ENCODE results near the gene LAMTOR2. TPM values are rescaled to one million over a fixed set of nuclear protein-coding genes. Genes with fewer than 3 reads are reported as not detected.
"Not testable (repeated sequence)": the region's sequence is repeated elsewhere in the genome, so short reads cannot be mapped to it uniquely, and the experiment has no call there.

The LAMTOR2 gene
- total RNA-seq, 1 experiment from 2014 or later = 60.2 TPM

DNA sequence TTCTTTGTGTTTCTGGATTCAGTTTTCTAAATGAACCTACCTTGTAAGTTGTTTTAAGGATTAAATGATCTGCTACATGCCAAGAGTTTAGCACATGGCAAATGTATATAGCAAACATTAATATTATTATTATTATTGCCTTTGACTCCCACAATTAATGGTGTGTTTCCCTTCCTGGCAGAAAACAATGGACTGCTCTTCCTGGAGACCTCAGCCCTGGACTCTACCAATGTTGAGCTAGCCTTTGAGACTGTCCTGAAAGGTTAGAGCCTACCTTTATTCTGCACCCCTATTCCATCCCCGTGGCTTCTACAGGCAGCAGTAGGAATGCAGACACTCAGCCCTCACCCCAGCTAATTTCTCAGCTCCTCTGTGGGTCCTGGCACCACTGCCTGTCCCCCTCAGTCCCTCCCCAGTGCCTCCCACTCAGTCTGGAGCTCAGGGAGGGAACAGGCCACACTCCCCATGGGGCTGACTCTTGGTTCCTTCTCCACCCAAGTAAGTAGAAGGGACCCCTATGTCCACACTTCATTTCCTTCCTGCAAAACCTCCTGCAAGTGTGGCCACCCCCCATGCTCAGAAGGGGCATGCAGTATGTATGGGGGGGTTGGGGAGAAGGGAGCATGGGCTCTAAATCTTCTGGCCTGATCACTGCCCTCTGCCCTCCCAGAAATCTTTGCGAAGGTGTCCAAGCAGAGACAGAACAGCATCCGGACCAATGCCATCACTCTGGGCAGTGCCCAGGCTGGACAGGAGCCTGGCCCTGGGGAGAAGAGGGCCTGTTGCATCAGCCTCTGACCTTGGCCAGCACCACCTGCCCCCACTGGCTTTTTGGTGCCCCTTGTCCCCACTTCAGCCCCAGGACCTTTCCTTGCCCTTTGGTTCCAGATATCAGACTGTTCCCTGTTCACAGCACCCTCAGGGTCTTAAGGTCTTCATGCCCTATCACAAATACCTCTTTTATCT is 15.2 kb downstream of the LAMTOR2 start (continued):
- TF ChIP-seq ZFX (IDR thresholded peaks at IDR 0.05) = no peak

DNA sequence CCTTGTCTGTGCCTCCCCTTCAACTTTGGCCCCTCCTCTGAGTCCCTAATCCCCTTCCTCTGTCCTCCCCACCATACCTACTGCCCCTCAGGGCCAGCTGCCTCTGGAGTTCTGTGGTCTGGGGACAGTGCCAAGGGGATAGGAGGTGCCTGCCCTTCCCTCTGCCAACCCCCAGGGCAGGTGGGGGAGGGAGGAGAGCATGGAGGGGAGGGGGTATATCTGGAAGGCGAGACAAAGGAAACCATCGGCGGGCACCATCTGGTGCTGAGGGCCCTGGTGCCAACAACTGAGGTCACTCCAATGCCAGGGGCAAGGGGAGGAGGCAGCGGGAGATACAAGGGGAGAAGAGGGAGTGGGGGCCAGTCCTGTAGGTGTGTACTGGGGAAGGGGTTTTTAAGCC is 16.0 kb downstream of the LAMTOR2 start:
- intact Hi-C loops (cut with micrococcal nuclease) = no loop called here
- Histone ChIP-seq H3K4me2 (ENCODE audit: low read length) (no peak overlapping the region), H3K27me3 (ENCODE audit: insufficient read depth, low read length) (no peaks in the 10 kb centered on the region), H3K9ac (ENCODE audit: low read length) (no peak overlapping the region), H3K9me2 (ENCODE audit: insufficient read depth) (no peaks in the 10 kb centered on the region), H3K36me3 (ENCODE audit: control insufficient read depth in 1 of 2, insufficient read depth in 2 of 2, low read length in 2 of 2) (peaks cover 21 to 31% of the 10 kb centered on the region in 2 experiments), H3K4me1 (ENCODE audit: control insufficient read depth in 1 of 2, insufficient read depth in 2 of 2, low read length in 2 of 2) (peaks cover 0 to 14% of the 10 kb centered on the region in 2 experiments; a peak in 2 of 4 replicates), H3K9me3 (ENCODE audit: control insufficient read depth in 1 of 2, insufficient read depth in 1 of 2, low read depth in 1 of 2, low read length in 2 of 2) (no peaks in the 10 kb centered on the region), H3K27ac (ENCODE audit: low read depth, low read length) (no peak overlapping the region), H3K4me3 (replicated peaks in 1 of 2; ENCODE audit: low read depth in 1 of 2, low read length in 2 of 2) (no peak overlapping the region), H4K20me1 (ENCODE audit: insufficient read depth) (no peaks in the 10 kb centered on the region), H2AFZ (ENCODE audit: low read depth, low read length, poor library complexity, severe bottlenecking) (no peak overlapping the region), H3K79me2 (ENCODE audit: insufficient read depth, low read length) (peaks cover 18% of the 10 kb centered on the region; the same call in 1 of the 2 replicates)
- TF ChIP-seq FOSL1 (IDR thresholded peaks at IDR 0.05; ENCODE audit: low read depth) = no peak
- POLR2A ChIA-PET = no interaction called here
- RAD21 ChIA-PET (ENCODE audit: low non-redundant PET in 1 of 2, low total read pairs in 2 of 2, uncharacterized antibody in 2 of 2, unreplicated experiment in 2 of 2) = no interaction called here
- BruUV-seq (replicated peaks) = no TSS peak
- no peak for ATAC-seq
- CTCF ChIA-PET = no interaction called here
- DNase-seq (ENCODE audit: low read depth, low spot score) = no peak

DNA sequence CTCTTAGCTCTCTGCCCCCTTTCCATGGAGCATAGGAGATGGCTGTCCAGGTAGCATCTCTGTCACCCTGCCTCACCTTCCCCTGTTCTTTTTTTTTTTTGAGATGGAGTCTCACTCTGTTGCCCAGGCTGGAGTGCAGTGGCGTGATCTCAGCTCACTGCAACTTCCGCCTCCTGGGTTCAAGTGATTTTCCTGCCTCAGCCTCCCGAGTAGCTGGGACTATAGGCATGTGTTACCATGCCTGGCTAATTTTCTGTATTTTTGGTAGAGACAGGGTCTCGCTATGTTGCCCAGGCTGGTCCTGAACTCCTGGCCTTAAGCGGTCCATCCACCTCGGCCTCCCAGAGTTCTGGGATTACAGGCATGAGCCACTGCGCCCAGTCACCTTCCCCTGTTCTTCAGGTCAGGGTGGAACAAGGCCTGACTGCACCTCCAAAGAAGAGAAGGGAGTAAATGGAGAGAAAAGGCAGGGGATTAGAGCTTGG is 16.8 kb downstream of the LAMTOR2 start:
- H3K9me2 ChIP-seq (ENCODE audit: insufficient read depth); H3K27ac ChIP-seq (ENCODE audit: low read depth, low read length); RAD21 ChIA-PET (ENCODE audit: low non-redundant PET in 1 of 2, low total read pairs in 2 of 2, uncharacterized antibody in 2 of 2, unreplicated experiment in 2 of 2); POLR2A ChIA-PET; H3K27me3 ChIP-seq (ENCODE audit: insufficient read depth, low read length); BruUV-seq (replicated peaks); H3K9ac ChIP-seq (ENCODE audit: low read length); H3K4me3 ChIP-seq (replicated peaks in 1 of 2; ENCODE audit: low read depth in 1 of 2, low read length in 2 of 2); H3K4me2 ChIP-seq (ENCODE audit: low read length); H2AFZ ChIP-seq (ENCODE audit: low read depth, low read length, poor library complexity, severe bottlenecking); H3K9me3 ChIP-seq (ENCODE audit: control insufficient read depth in 1 of 2, insufficient read depth in 1 of 2, low read depth in 1 of 2, low read length in 2 of 2); CTCF ChIA-PET; DNase-seq (ENCODE audit: low read depth, low spot score); intact Hi-C loops (cut with micrococcal nuclease); ATAC-seq; H4K20me1 ChIP-seq (ENCODE audit: insufficient read depth): not testable (repeated sequence)
- peaks cover 21 to 31% of the 10 kb centered on the region in 2 experiments for H3K36me3 ChIP-seq (ENCODE audit: control insufficient read depth in 1 of 2, insufficient read depth in 2 of 2, low read length in 2 of 2)
- H3K79me2 ChIP-seq (ENCODE audit: insufficient read depth, low read length) = peaks cover 12% of the 10 kb centered on the region; the same call in 1 of the 2 replicates
- peaks cover 0 to 11% of the 10 kb centered on the region in 2 experiments; a peak in 2 of 4 replicates for H3K4me1 ChIP-seq (ENCODE audit: control insufficient read depth in 1 of 2, insufficient read depth in 2 of 2, low read length in 2 of 2)

All from HCT116 (cell line).